Fibroblast of lung (primary cell): ENCODE data around the gene FGF5. TPM values are rescaled to one million over a fixed set of nuclear protein-coding genes. Genes with fewer than 3 reads are reported as not detected.
A peak's percentile ranks its signal among the peaks of the same experiment; 100 is the strongest.

Source experiments
- DNase-seq, 2 donors: peaks; one replicate each; pipeline versions ENCODE4 v3.0.0 to v3.0.0-alpha.2; 2010; ENCODE audit warnings: low read depth in 2 of 2
- H2AFZ ChIP-seq: 2 replicates; pipeline ENCODE4 v1.5.1; 2012; ENCODE audit warnings: low read length, control low read depth, inconsistent platforms
- H3K27ac ChIP-seq: 2 replicates; pipeline ENCODE4 v1.5.1; 2011; ENCODE audit warnings: low read length, control low read depth; ENCODE audit not compliant: insufficient read depth
- H3K27me3 ChIP-seq: 2 replicates; pipeline ENCODE4 v1.5.1; 2011; ENCODE audit warnings: mild to moderate bottlenecking, low read length; ENCODE audit not compliant: control insufficient read depth, insufficient read depth
- H3K36me3 ChIP-seq: 2 replicates; pipeline ENCODE4 v1.5.1; 2011; ENCODE audit warnings: low read length; ENCODE audit not compliant: control insufficient read depth, insufficient read depth
- H3K4me1 ChIP-seq: 2 replicates; pipeline ENCODE4 v1.5.1; 2011; ENCODE audit warnings: low read length; ENCODE audit not compliant: control insufficient read depth, insufficient read depth; ENCODE audit errors: extremely low read depth
- H3K4me2 ChIP-seq: 2 replicates; pipeline ENCODE4 v1.5.1; 2011; ENCODE audit warnings: low read length, control low read depth; ENCODE audit not compliant: insufficient read depth; ENCODE audit errors: extremely low read depth
- H3K4me3 ChIP-seq, 4 experiments: fragments of 200-600 bp in 1 of 4; sonication (generic) in 1 of 4; replicated peaks in 1 of 4; 2 replicates each; pipeline ENCODE4 v1.5.1; 2011 to 2016; ENCODE audit warnings: low read length in 4 of 4, low read depth in 3 of 4, mild to moderate bottlenecking in 3 of 4, control low read depth in 2 of 4, inconsistent platforms in 1 of 4, mixed read lengths in 1 of 4; ENCODE audit not compliant: insufficient read depth in 1 of 4; ENCODE audit errors: control extremely low read depth in 1 of 4
- H3K79me2 ChIP-seq: 2 replicates; pipeline ENCODE4 v1.5.1; 2012; ENCODE audit warnings: mild to moderate bottlenecking, low read length, inconsistent platforms; ENCODE audit not compliant: control insufficient read depth, insufficient read depth
- H3K9ac ChIP-seq: 2 replicates; pipeline ENCODE4 v1.5.1; 2011; ENCODE audit warnings: mild to moderate bottlenecking, low read length, control low read depth; ENCODE audit not compliant: insufficient read depth
- H3K9me3 ChIP-seq: 2 replicates; pipeline ENCODE4 v1.5.1; 2012; ENCODE audit warnings: low read depth, low read length; ENCODE audit not compliant: control insufficient read depth, insufficient read depth
- H4K20me1 ChIP-seq: 2 replicates; pipeline ENCODE4 v1.5.1; 2011; ENCODE audit warnings: low read length; ENCODE audit not compliant: control insufficient read depth, insufficient read depth; ENCODE audit errors: extremely low read depth
- CTCF ChIP-seq, 2 donors: IDR thresholded peaks in 1 of 2; conservative IDR thresholded peaks in 1 of 2; 1 replicate in 1 of 2; 2 replicates in 1 of 2; pipeline ENCODE4 v1.5.1; 2011 to 2012; ENCODE audit warnings: low read length in 2 of 2, control low read depth in 1 of 2, inconsistent platforms in 1 of 2, low read depth in 1 of 2, mild to moderate bottlenecking in 1 of 2
- EZH2 ChIP-seq: IDR thresholded peaks from 2 replicates; pipeline ENCODE4 v1.5.1; 2012; ENCODE audit warnings: low read length, control low read depth, mild to moderate bottlenecking; ENCODE audit errors: missing control alignments
- polyA plus RNA-seq, 2 donors: library from polyadenylated mRNA; depleted of rRNA in 1 of 2; stranded (reverse) in 1 of 2; unstranded in 1 of 2; fragments of >200 nt; gene quantifications; 2 replicates each; pipeline ENCODE4 v1.2.1, GENCODE V29; 2011 to 2012; ENCODE audit warnings: missing spikeins in 1 of 2
- total RNA-seq: library from RNA; depleted of rRNA; stranded (reverse); fragments of >200 nt; gene quantifications from 2 replicates; pipeline ENCODE4 v1.2.1, GENCODE V29; 2014

Gene FGF5
- total and polyA plus RNA-seq, 2 donors (not counting 1 experiment from before 2014, with no cell fraction given) = 25.8 to 56.4 TPM

- no peak overlapping the region for H3K4me3 ChIP-seq
- DNase-seq = peak in 1 of 2 donors; percentile 84
- no peaks in the 10 kb centered on the region for H4K20me1 ChIP-seq
- H3K4me1 ChIP-seq = peaks cover 11% of the 10 kb centered on the region
- no peaks in the 10 kb centered on the region for H3K36me3 ChIP-seq
- H2AFZ ChIP-seq = no peak overlapping the region
- H3K27me3 ChIP-seq = no peaks in the 10 kb centered on the region
- H3K27ac ChIP-seq = no peak overlapping the region
- no peaks in the 10 kb centered on the region for H3K79me2 ChIP-seq
- TF ChIP-seq CTCF (conservative IDR thresholded peaks at IDR 0.05 in 1 of 2, IDR thresholded peaks at IDR 0.05 in 1 of 2; ENCODE audit: low read depth in 1 of 2, low read length in 2 of 2) (no peak), EZH2 (no peak)
- H3K4me2 ChIP-seq = no peak overlapping the region
- no peaks in the 10 kb centered on the region for H3K9me3 ChIP-seq
- H3K9ac ChIP-seq = no peak overlapping the region
These were observed 35.3 kb upstream of the FGF5 start for GRCh38 chr4:80231180-80231579.

DNA sequence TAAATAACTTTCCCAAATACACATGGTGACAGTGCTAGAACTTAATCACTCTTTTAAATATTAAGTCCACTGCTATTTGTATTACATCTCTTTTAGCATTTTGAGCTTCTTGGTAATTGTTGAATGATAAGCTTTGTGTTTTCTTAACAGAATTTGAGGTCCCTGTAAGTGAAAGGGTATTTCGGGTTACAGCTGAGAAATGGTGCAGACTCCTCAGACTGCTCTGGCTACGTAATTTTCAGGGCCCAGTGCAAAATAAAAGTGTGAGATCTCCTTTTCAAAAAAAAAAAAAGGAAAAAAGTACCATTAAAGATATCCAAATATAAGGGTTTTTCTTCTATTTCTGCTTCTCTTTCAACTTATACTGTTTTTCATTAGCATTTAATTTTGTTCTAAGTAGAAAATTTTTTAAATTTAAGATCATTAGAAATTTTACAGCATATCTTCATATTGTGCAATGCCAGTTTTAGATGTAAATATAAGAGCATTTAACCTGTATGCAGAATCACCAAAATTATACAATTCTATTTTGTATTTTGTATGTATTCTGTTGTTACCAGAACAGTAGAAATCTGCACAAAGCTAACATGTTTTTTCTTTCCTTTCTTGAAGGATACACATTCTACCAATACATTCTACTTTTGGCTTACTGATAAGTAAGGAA, 33.6 kb upstream of the FGF5 start:
- H3K4me3 ChIP-seq = no peak overlapping the region
- no peak overlapping the region for H3K9ac ChIP-seq
- peak overlapping the region; percentile 68 for H3K4me2 ChIP-seq
- no peak for TF ChIP-seq EZH2
- TF ChIP-seq CTCF (conservative IDR thresholded peaks at IDR 0.05 in 1 of 2, IDR thresholded peaks at IDR 0.05 in 1 of 2; ENCODE audit: low read depth in 1 of 2, low read length in 2 of 2) = no peak
- no peaks in the 10 kb centered on the region for H3K27me3 ChIP-seq
- no peaks in the 10 kb centered on the region for H3K9me3 ChIP-seq
- H3K27ac ChIP-seq = peak overlapping the region; percentile 41
- no peaks in the 10 kb centered on the region for H3K79me2 ChIP-seq
- H3K4me1 ChIP-seq = peaks cover 18% of the 10 kb centered on the region
- peak overlapping the region; percentile 2 for H2AFZ ChIP-seq
- no peaks in the 10 kb centered on the region for H4K20me1 ChIP-seq
- no peaks in the 10 kb centered on the region for H3K36me3 ChIP-seq
- DNase-seq = no peak

- Histone ChIP-seq H3K4me1 (peaks cover 20% of the 10 kb centered on the region), H3K9me3 (no peaks in the 10 kb centered on the region), H3K4me2 (no peak overlapping the region), H3K4me3 (no peak overlapping the region), H3K9ac (no peak overlapping the region), H2AFZ (peak overlapping the region; percentile 1), H3K27ac (no peak overlapping the region), H3K27me3 (no peaks in the 10 kb centered on the region), H3K79me2 (no peaks in the 10 kb centered on the region), H4K20me1 (no peaks in the 10 kb centered on the region), H3K36me3 (no peaks in the 10 kb centered on the region)
- no peak for TF ChIP-seq EZH2
- TF ChIP-seq CTCF (conservative IDR thresholded peaks at IDR 0.05 in 1 of 2, IDR thresholded peaks at IDR 0.05 in 1 of 2; ENCODE audit: low read depth in 1 of 2, low read length in 2 of 2) = no peak
- no peak for DNase-seq
These were observed 33.1 kb upstream of the FGF5 start for GRCh38 chr4:80233390-80233789.
